HEK293 (cell line): ENCODE data around the gene STX3.

Experiments used
- GLI2 ChIP-seq: fragments of 450-650 bp; formaldehyde crosslinking; IDR thresholded peaks from 2 replicates; pipeline ENCODE4; 2017; ENCODE audit warnings: missing biosample characterization, missing genetic modification characterization, low read depth, borderline replicate concordance
- KLF8 ChIP-seq: fragments of 450-650 bp; formaldehyde crosslinking; IDR thresholded peaks from 2 replicates; pipeline ENCODE4 v1.5.1; 2016; ENCODE audit warnings: missing biosample characterization, missing genetic modification characterization
- SETDB1 ChIP-seq: IDR thresholded peaks from one replicate; pipeline ENCODE4 v1.6.1; 2017; ENCODE audit warnings: mild to moderate bottlenecking, low read length, moderate library complexity, mixed read lengths; ENCODE audit not compliant: insufficient read length
- WT1 ChIP-seq: fragments of 450-650 bp; formaldehyde crosslinking; IDR thresholded peaks from 2 replicates; pipeline ENCODE4 v1.5.1; 2016; ENCODE audit warnings: missing biosample characterization, missing genetic modification characterization
- YY1 ChIP-seq: fragments of 450-650 bp; formaldehyde crosslinking; IDR thresholded peaks from 2 replicates; pipeline ENCODE4 v1.5.1; 2018; ENCODE audit warnings: missing biosample characterization, missing genetic modification characterization
- ZFHX2 ChIP-seq: fragments of 450-650 bp; formaldehyde crosslinking; conservative IDR thresholded peaks from 2 replicates; pipeline ENCODE4 v1.5.1; 2016; ENCODE audit warnings: missing biosample characterization, missing genetic modification characterization
- ZFP37 ChIP-seq: fragments of 450-650 bp; formaldehyde crosslinking; IDR thresholded peaks from 2 replicates; pipeline ENCODE4 v1.5.1; 2016; ENCODE audit warnings: missing biosample characterization, missing genetic modification characterization
- ZNF112 ChIP-seq: fragments of 450-650 bp; formaldehyde crosslinking; IDR thresholded peaks from 2 replicates; pipeline ENCODE4 v1.5.0; 2017; ENCODE audit warnings: missing biosample characterization, missing genetic modification characterization
- ZNF121 ChIP-seq: fragments of 450-650 bp; formaldehyde crosslinking; IDR thresholded peaks from 2 replicates; pipeline ENCODE4 v1.5.1; 2016; ENCODE audit warnings: missing biosample characterization, missing genetic modification characterization
- ZNF140 ChIP-seq: fragments of 450-650 bp; formaldehyde crosslinking; IDR thresholded peaks from 2 replicates; pipeline ENCODE4 v1.5.1; 2016; ENCODE audit warnings: missing biosample characterization, missing genetic modification characterization
- ZNF155 ChIP-seq: fragments of 450-650 bp; formaldehyde crosslinking; IDR thresholded peaks from 2 replicates; pipeline ENCODE4 v1.5.1; 2016; ENCODE audit warnings: missing biosample characterization, missing genetic modification characterization
- ZNF202 ChIP-seq: fragments of 450-650 bp; formaldehyde crosslinking; IDR thresholded peaks from 2 replicates; pipeline ENCODE4 v1.5.1; 2016; ENCODE audit warnings: missing biosample characterization, missing genetic modification characterization, borderline replicate concordance
- ZNF23 ChIP-seq: fragments of 450-650 bp; formaldehyde crosslinking; IDR thresholded peaks from 2 replicates; pipeline ENCODE4 v1.5.1; 2016; ENCODE audit warnings: missing biosample characterization, missing genetic modification characterization, borderline replicate concordance
- ZNF266 ChIP-seq: fragments of 450-650 bp; formaldehyde crosslinking; IDR thresholded peaks from 2 replicates; pipeline ENCODE4 v1.5.1; 2016; ENCODE audit warnings: missing biosample characterization, missing genetic modification characterization, low read depth
- ZNF274 ChIP-seq, 2 experiments: fragments of 200-500 bp in 1 of 2; fragments of 450-650 bp in 1 of 2; sonication (Bioruptor generic) in 1 of 2; formaldehyde crosslinking in 1 of 2; IDR thresholded peaks; 2 replicates each; pipeline versions ENCODE4 v1.5.1 to v1.6.1; 2014 to 2016; ENCODE audit warnings: borderline replicate concordance in 1 of 2, inconsistent platforms in 1 of 2, low read length in 1 of 2, missing biosample characterization in 1 of 2, missing genetic modification characterization in 1 of 2
- ZNF350 ChIP-seq: fragments of 450-650 bp; formaldehyde crosslinking; IDR thresholded peaks from 2 replicates; pipeline ENCODE4 v1.5.0; 2017; ENCODE audit warnings: missing biosample characterization, mild to moderate bottlenecking, missing genetic modification characterization
- ZNF391 ChIP-seq: fragments of 450-650 bp; formaldehyde crosslinking; IDR thresholded peaks from 2 replicates; pipeline ENCODE4 v1.5.1; 2016; ENCODE audit warnings: low read depth, missing biosample characterization, missing genetic modification characterization, borderline replicate concordance
- ZNF404 ChIP-seq: fragments of 450-650 bp; formaldehyde crosslinking; IDR thresholded peaks from 2 replicates; pipeline ENCODE4 v1.5.1; 2017; ENCODE audit warnings: missing biosample characterization, missing genetic modification characterization
- ZNF530 ChIP-seq: fragments of 450-650 bp; formaldehyde crosslinking; IDR thresholded peaks from 2 replicates; pipeline ENCODE4 v1.5.1; 2016; ENCODE audit warnings: low read depth, missing biosample characterization, missing genetic modification characterization
- ZNF548 ChIP-seq: fragments of 450-650 bp; formaldehyde crosslinking; IDR thresholded peaks from 2 replicates; pipeline ENCODE4 v1.5.1; 2016; ENCODE audit warnings: missing biosample characterization, missing genetic modification characterization
- ZNF658 ChIP-seq: fragments of 450-650 bp; formaldehyde crosslinking; IDR thresholded peaks from 2 replicates; pipeline ENCODE4; 2016; ENCODE audit warnings: missing biosample characterization, missing genetic modification characterization
- ZNF768 ChIP-seq: fragments of 450-650 bp; formaldehyde crosslinking; IDR thresholded peaks from 2 replicates; pipeline ENCODE4 v1.5.1; 2018; ENCODE audit warnings: missing biosample characterization, mild to moderate bottlenecking, missing genetic modification characterization
- ZNF776 ChIP-seq: fragments of 450-650 bp; formaldehyde crosslinking; IDR thresholded peaks from 2 replicates; pipeline ENCODE4 v1.5.0; 2017; ENCODE audit warnings: missing biosample characterization, missing genetic modification characterization, borderline replicate concordance
- ZNF777 ChIP-seq: fragments of 450-650 bp; formaldehyde crosslinking; IDR thresholded peaks from 2 replicates; pipeline ENCODE4 v1.5.1; 2017; ENCODE audit warnings: missing biosample characterization, missing genetic modification characterization, borderline replicate concordance
- ZSCAN23 ChIP-seq: fragments of 450-650 bp; formaldehyde crosslinking; IDR thresholded peaks from 2 replicates; pipeline ENCODE4 v1.5.1; 2016; ENCODE audit warnings: missing biosample characterization, missing genetic modification characterization
- TF ChIP-seq, protein P1 (sequence below): sonication (generic); formaldehyde crosslinking; IDR thresholded peaks from 2 replicates; pipeline ENCODE4 v1.8.1; 2022; ENCODE audit warnings: mild to moderate bottlenecking, moderate library complexity, missing genetic modification reagents
- TF ChIP-seq, protein P2 (sequence below): fragments of 450-650 bp; formaldehyde crosslinking; IDR thresholded peaks from 2 replicates; pipeline ENCODE4 v1.5.1; 2016; ENCODE audit warnings: missing biosample characterization, missing genetic modification characterization
- TF ChIP-seq, protein P3 (sequence below): fragments of 450-650 bp; formaldehyde crosslinking; IDR thresholded peaks from 2 replicates; pipeline ENCODE4 v1.5.1; 2017; ENCODE audit warnings: missing biosample characterization, missing genetic modification characterization
- TF ChIP-seq, protein P4 (sequence below): fragments of 450-650 bp; formaldehyde crosslinking; IDR thresholded peaks from 2 replicates; pipeline ENCODE4 v1.5.1; 2017; ENCODE audit warnings: missing biosample characterization, missing genetic modification characterization
- TF ChIP-seq, protein P5 (sequence below): fragments of 450-650 bp; formaldehyde crosslinking; IDR thresholded peaks from 2 replicates; pipeline ENCODE4 v1.5.1; 2016; ENCODE audit warnings: missing biosample characterization, missing genetic modification characterization

The STX3 gene

DNA sequence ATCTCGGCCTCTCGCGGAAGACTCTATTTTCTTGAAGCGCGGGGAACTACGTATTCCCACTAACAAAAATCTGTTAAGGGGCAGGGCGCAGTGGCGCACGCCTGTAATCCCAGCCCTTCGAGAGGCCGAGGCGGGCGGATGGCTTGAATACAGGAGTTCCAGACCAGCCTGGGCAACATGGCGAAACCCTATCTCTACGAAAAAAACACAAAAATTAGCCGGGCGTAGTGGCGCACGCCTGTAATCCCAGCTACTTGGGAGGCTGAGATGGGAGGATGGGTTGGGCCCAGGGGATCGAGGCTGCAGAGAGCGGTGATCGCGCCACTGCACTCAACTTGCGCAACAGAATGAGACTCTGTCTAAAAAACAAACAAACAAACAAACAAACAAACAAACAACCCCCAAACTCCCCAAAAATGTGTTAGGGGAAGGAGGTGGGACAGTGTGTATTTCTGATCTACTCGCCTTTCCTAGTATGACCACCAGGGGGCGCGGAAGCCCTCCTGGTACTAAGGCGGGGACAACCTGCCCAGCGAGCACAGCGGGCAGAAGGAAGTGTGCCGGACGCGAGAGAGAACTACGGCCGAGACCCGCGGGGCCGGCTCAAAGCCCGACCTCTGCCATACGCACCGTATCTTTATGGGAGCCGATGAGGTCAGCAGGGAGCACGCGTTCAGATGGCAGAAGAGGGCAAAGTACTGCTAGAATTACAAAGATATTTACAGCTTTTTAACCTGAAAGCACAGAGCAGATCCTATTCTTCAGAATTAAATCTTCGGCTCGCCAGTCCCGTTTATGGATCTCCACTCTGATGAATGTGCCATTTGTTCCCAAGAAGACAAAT is 1.3 kb upstream of the STX3 start (continued):
- TF ChIP-seq ZNF274 (IDR thresholded peaks at IDR 0.05; ENCODE audit: low read length) (no peak), ZNF274 (tag by site-specific recombination; IDR thresholded peaks at IDR 0.05; ENCODE audit: borderline replicate concordance) (no peak), ZNF530 (no peak), ZNF658 (tag by site-specific recombination) (no peak), ZNF112 (tag by site-specific recombination) (no peak), SETDB1 (no peak), KLF8 (peak; percentile 64; the same call in 1 of the 2 replicates), ZNF23 (tag by site-specific recombination) (no peak), YY1 (tag by site-specific recombination) (no peak), ZNF350 (tag by site-specific recombination) (no peak), ZFP37 (tag by site-specific recombination) (peak; percentile 47; the same call in 1 of the 2 replicates), ZSCAN23 (tag by site-specific recombination) (peak; percentile 12; the same call in 1 of the 2 replicates), ZNF768 (tag by site-specific recombination) (no peak), ZNF777 (tag by site-specific recombination) (no peak), GLI2 (tag by site-specific recombination) (no peak), ZNF548 (tag by site-specific recombination) (no peak), ZNF202 (tag by site-specific recombination) (no peak), ZNF776 (tag by site-specific recombination) (no peak), ZNF391 (tag by site-specific recombination) (0 out of 2 replicates have a peak, but pooled peaks have one; percentile 34), ZFHX2 (no peak), ZNF404 (tag by site-specific recombination) (no peak), ZNF266 (tag by site-specific recombination) (no peak), ZNF155 (no peak), ZNF121 (no peak), WT1 (tag by site-specific recombination) (no peak), ZNF140 (tag by site-specific recombination) (no peak)
- TF ChIP-seq, protein P1, sequence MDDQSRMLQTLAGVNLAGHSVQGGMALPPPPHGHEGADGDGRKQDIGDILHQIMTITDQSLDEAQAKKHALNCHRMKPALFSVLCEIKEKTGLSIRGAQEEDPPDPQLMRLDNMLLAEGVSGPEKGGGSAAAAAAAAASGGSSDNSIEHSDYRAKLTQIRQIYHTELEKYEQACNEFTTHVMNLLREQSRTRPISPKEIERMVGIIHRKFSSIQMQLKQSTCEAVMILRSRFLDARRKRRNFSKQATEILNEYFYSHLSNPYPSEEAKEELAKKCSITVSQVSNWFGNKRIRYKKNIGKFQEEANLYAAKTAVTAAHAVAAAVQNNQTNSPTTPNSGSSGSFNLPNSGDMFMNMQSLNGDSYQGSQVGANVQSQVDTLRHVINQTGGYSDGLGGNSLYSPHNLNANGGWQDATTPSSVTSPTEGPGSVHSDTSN (CRISPR knock-in tag): no peak
- TF ChIP-seq, protein P2, sequence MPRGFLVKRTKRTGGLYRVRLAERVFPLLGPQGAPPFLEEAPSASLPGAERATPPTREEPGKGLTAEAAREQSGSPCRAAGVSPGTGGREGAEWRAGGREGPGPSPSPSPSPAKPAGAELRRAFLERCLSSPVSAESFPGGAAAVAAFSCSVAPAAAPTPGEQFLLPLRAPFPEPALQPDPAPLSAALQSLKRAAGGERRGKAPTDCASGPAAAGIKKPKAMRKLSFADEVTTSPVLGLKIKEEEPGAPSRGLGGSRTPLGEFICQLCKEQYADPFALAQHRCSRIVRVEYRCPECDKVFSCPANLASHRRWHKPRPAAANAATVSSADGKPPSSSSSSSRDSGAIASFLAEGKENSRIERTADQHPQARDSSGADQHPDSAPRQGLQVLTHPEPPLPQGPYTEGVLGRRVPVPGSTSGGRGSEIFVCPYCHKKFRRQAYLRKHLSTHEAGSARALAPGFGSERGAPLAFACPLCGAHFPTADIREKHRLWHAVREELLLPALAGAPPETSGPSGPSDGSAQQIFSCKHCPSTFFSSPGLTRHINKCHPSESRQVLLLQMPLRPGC (tag by site-specific recombination): peak; percentile 88
- TF ChIP-seq, protein P3, sequence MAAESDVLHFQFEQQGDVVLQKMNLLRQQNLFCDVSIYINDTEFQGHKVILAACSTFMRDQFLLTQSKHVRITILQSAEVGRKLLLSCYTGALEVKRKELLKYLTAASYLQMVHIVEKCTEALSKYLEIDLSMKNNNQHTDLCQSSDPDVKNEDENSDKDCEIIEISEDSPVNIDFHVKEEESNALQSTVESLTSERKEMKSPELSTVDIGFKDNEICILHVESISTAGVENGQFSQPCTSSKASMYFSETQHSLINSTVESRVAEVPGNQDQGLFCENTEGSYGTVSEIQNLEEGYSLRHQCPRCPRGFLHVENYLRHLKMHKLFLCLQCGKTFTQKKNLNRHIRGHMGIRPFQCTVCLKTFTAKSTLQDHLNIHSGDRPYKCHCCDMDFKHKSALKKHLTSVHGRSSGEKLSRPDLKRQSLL (tag by site-specific recombination): no peak
- TF ChIP-seq, protein P4, sequence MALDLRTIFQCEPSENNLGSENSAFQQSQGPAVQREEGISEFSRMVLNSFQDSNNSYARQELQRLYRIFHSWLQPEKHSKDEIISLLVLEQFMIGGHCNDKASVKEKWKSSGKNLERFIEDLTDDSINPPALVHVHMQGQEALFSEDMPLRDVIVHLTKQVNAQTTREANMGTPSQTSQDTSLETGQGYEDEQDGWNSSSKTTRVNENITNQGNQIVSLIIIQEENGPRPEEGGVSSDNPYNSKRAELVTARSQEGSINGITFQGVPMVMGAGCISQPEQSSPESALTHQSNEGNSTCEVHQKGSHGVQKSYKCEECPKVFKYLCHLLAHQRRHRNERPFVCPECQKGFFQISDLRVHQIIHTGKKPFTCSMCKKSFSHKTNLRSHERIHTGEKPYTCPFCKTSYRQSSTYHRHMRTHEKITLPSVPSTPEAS (tag by site-specific recombination): no peak
- TF ChIP-seq, protein P5, sequence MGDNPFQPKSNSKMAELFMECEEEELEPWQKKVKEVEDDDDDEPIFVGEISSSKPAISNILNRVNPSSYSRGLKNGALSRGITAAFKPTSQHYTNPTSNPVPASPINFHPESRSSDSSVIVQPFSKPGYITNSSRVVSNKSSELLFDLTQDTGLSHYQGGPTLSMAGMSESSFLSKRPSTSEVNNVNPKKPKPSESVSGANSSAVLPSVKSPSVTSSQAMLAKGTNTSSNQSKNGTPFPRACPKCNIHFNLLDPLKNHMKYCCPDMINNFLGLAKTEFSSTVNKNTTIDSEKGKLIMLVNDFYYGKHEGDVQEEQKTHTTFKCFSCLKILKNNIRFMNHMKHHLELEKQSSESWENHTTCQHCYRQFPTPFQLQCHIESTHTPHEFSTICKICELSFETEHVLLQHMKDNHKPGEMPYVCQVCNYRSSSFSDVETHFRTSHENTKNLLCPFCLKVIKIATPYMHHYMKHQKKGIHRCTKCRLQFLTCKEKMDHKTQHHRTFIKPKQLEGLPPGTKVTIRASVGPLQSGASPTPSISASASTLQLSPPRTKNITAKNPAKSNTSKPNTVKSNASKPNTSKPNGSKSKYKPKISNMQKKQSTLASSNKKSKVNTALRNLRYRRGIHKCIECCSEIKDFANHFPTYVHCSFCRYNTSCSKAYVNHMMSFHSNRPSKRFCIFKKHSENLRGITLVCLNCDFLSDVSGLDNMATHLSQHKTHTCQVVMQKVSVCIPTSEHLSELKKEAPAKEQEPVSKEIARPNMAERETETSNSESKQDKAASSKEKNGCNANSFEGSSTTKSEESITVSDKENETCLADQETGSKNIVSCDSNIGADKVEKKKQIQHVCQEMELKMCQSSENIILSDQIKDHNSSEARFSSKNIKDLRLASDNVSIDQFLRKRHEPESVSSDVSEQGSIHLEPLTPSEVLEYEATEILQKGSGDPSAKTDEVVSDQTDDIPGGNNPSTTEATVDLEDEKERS (tag by site-specific recombination): 0 out of 2 replicates have a peak, but pooled peaks have one; percentile 32
